ENCODE data around the gene LRBA.

GRCh38 chr4:150318527-150318926 lies 696.6 kb downstream of the LRBA start:
- TF ChIP-seq, protein P1, sequence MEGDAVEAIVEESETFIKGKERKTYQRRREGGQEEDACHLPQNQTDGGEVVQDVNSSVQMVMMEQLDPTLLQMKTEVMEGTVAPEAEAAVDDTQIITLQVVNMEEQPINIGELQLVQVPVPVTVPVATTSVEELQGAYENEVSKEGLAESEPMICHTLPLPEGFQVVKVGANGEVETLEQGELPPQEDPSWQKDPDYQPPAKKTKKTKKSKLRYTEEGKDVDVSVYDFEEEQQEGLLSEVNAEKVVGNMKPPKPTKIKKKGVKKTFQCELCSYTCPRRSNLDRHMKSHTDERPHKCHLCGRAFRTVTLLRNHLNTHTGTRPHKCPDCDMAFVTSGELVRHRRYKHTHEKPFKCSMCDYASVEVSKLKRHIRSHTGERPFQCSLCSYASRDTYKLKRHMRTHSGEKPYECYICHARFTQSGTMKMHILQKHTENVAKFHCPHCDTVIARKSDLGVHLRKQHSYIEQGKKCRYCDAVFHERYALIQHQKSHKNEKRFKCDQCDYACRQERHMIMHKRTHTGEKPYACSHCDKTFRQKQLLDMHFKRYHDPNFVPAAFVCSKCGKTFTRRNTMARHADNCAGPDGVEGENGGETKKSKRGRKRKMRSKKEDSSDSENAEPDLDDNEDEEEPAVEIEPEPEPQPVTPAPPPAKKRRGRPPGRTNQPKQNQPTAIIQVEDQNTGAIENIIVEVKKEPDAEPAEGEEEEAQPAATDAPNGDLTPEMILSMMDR (IDR thresholded peaks at IDR 0.05; ENCODE audit: low read depth, low read length, poor library complexity, severe bottlenecking) = no peak
- no peak for TF ChIP-seq EZH2phosphoT487 (IDR thresholded peaks at IDR 0.05; ENCODE audit: borderline replicate concordance, low read length)
